ENCODE data around the gene OCA2. TPM values are rescaled to one million over a fixed set of nuclear protein-coding genes. Genes with fewer than 3 reads are reported as not detected.

Gene OCA2
- total and polyA plus RNA-seq, 2 of the 13 experiments (the other 11 are each of a cell fraction or from before 2014, with no cell fraction given) = 0.02 to 0.05 TPM

- no peak for DNase-seq (ENCODE audit: low spot score)
- ChIA-PET CTCF (ENCODE audit: low intra/inter-chr PET ratio, low total read pairs) (no interaction called here), POLR2A (no interaction called here)
- no TSS peak for BruUV-seq (replicated peaks)
- Histone ChIP-seq H3K9ac (ENCODE audit: insufficient read depth, low read depth, low read length) (no peak overlapping the region), H3K79me2 (ENCODE audit: insufficient read depth, low read length) (no peaks in the 10 kb centered on the region), H3K27me3 (ENCODE audit: control insufficient read depth in 1 of 2, insufficient read depth in 2 of 2, low read length in 2 of 2) (no peaks in the 10 kb centered on the region; a peak in 2 of 5 replicates), H3K27ac (ENCODE audit: extremely low read length, insufficient read depth, low read length) (no peak overlapping the region), H3K36me3 (replicated peaks in 1 of 2; ENCODE audit: control insufficient read depth in 1 of 2, insufficient read depth in 2 of 2, low read length in 2 of 2) (no peaks in the 10 kb centered on the region), H3K4me2 (ENCODE audit: low read depth, low read length) (no peak overlapping the region), H3K9me3 (ENCODE audit: low read length) (no peaks in the 10 kb centered on the region), H2AFZ (ENCODE audit: low read length) (no peak overlapping the region), H3K4me1 (ENCODE audit: insufficient read depth, low read length) (no peaks in the 10 kb centered on the region), H4K20me1 (ENCODE audit: insufficient read depth, low read length) (no peaks in the 10 kb centered on the region), H3K4me3 (replicated peaks in 1 of 3; ENCODE audit: insufficient read depth in 1 of 3, low read depth in 2 of 3, low read length in 3 of 3) (no peak overlapping the region)
- no peak for ATAC-seq
- FAIRE-seq = no peak
- intact Hi-C loops (cut with micrococcal nuclease; ENCODE audit: unreplicated experiment) = no loop called here
- in situ Hi-C loops (cut with HindIII; ENCODE audit: extremely low pct_ligation_motif_present, low pct_unique_long_range_greater_than_20kb) = no loop called here
- TF ChIP-seq TAF1 (CRISPR knock-in tag; IDR thresholded peaks at IDR 0.05) = no peak
- TF ChIP-seq ZNF788 (CRISPR knock-in tag; IDR thresholded peaks at IDR 0.05; ENCODE audit: borderline replicate concordance) = no peak
- TF ChIP-seq HNF4G (IDR thresholded peaks at IDR 0.05; ENCODE audit: borderline replicate concordance, low read depth, low read length) = no peak
- no peak for TF ChIP-seq HNF4G (CRISPR knock-in tag; IDR thresholded peaks at IDR 0.05; ENCODE audit: borderline replicate concordance, low read depth)
- TF ChIP-seq POGZ (CRISPR knock-in tag; IDR thresholded peaks at IDR 0.05) = no peak
- TF ChIP-seq ATAD3A (CRISPR knock-in tag; IDR thresholded peaks at IDR 0.05) = no peak
- TF ChIP-seq ZNF503 (CRISPR knock-in tag; IDR thresholded peaks at IDR 0.05) = no peak
- no peak for TF ChIP-seq CSRNP2 (CRISPR knock-in tag; conservative IDR thresholded peaks at IDR 0.05; ENCODE audit: low read depth)
- no peak for TF ChIP-seq TAF15 (IDR thresholded peaks at IDR 0.05; ENCODE audit: low read depth, low read length, poor library complexity, severe bottlenecking)
- no peak for TF ChIP-seq ZNF569 (CRISPR knock-in tag; IDR thresholded peaks at IDR 0.05; ENCODE audit: borderline replicate concordance)
- no peak for TF ChIP-seq HOXA3 (CRISPR knock-in tag; IDR thresholded peaks at IDR 0.05)
- no peak for TF ChIP-seq CHD2 (IDR thresholded peaks at IDR 0.05; ENCODE audit: low read depth, low read length)
- no peak for TF ChIP-seq ZBTB7A (CRISPR knock-in tag; IDR thresholded peaks at IDR 0.05)
- TF ChIP-seq AHR (CRISPR knock-in tag; IDR thresholded peaks at IDR 0.05) = no peak
- TF ChIP-seq ZFP90 (CRISPR knock-in tag; IDR thresholded peaks at IDR 0.05; ENCODE audit: borderline replicate concordance) = no peak
- TF ChIP-seq ATF4 (CRISPR knock-in tag; IDR thresholded peaks at IDR 0.05) = no peak
- TF ChIP-seq MTERF4 (CRISPR knock-in tag; IDR thresholded peaks at IDR 0.05) = no peak
- no peak for TF ChIP-seq NR3C1 (CRISPR knock-in tag; IDR thresholded peaks at IDR 0.05)
- TF ChIP-seq NFATC3 (CRISPR knock-in tag; IDR thresholded peaks at IDR 0.05) = no peak
- no peak for TF ChIP-seq KDM3A (CRISPR knock-in tag; IDR thresholded peaks at IDR 0.05; ENCODE audit: low read depth)
- TF ChIP-seq KMT2B (CRISPR knock-in tag; IDR thresholded peaks at IDR 0.05) = no peak
- 22% methylated on average over 3 of the region's 6 CpGs for WGBS (ENCODE audit: low lambda C conversion rate)
These were observed 324.9 kb downstream of the OCA2 start for GRCh38 chr15:27774191-27774590.

Measured in HepG2 (cell line).